Tibial nerve (tissue), 4 donors: ENCODE measurements around the gene CCDC15. TPM values are rescaled to one million over a fixed set of nuclear protein-coding genes. Genes with fewer than 3 reads are reported as not detected.

Source experiments
- DNase-seq, 2 donors: peaks; one replicate each; pipeline ENCODE4 v3.0.0-alpha.2; 2019; ENCODE audit warnings: low spot score in 2 of 2
- H3K27ac ChIP-seq, 4 donors: fragments of 200-600 bp; sonication (generic) in 3 of 4; one replicate each; pipeline ENCODE4 v1.5.1; 2017 to 2019; ENCODE audit warnings: mild to moderate bottlenecking in 1 of 4
- H3K27me3 ChIP-seq, 2 donors: fragments of 200-600 bp; sonication (generic) in 1 of 2; one replicate each; pipeline versions ENCODE4 v1.5.1 to v1.6.0; 2017 to 2019
- H3K36me3 ChIP-seq, 3 donors: fragments of 200-600 bp; sonication (generic); one replicate each; pipeline ENCODE4 v1.5.1; 2018 to 2019
- H3K4me1 ChIP-seq, 4 donors: fragments of 200-600 bp; sonication (generic) in 3 of 4; one replicate each; pipeline ENCODE4 v1.5.1; 2017 to 2019
- H3K4me3 ChIP-seq, 4 donors: fragments of 200-600 bp; sonication (generic) in 3 of 4; one replicate each; pipeline ENCODE4 v1.5.1; 2017 to 2019; ENCODE audit warnings: mild to moderate bottlenecking in 1 of 4, moderate library complexity in 1 of 4
- H3K9me3 ChIP-seq, 4 donors: fragments of 200-600 bp; sonication (generic) in 3 of 4; one replicate each; pipeline ENCODE4 v1.5.1; 2017 to 2019
- EP300 ChIP-seq, 2 donors: sonication (generic); formaldehyde crosslinking; IDR thresholded peaks; one replicate each; pipeline ENCODE4 v1.6.1; 2017; ENCODE audit warnings: antibody characterized with exemption in 2 of 2, mild to moderate bottlenecking in 1 of 2
- POLR2A ChIP-seq, 2 donors: fragments of 450-650 bp; IDR thresholded peaks; one replicate each; pipeline ENCODE4 v1.6.1; 2017; ENCODE audit warnings: antibody characterized with exemption in 2 of 2, mild to moderate bottlenecking in 2 of 2, moderate library complexity in 2 of 2
- WGBS, 2 donors: methylation state at CpG; one replicate each; pipeline ENCODE4 v1.1.5; 2018; 5-methylcytosine and 5-hydroxymethylcytosine counted together
- total RNA-seq, 4 donors: library from RNA; depleted of rRNA; stranded (reverse); fragments of >200 nt; gene quantifications; one replicate each; pipeline ENCODE4 v1.1.0, GENCODE V29; 2016
- TF ChIP-seq, protein P1 (sequence below), 5 experiments: fragments of 200-600 bp in 3 of 5; fragments of 450-650 bp in 2 of 5; sonication (generic) in 3 of 5; IDR thresholded peaks; one replicate each; pipeline ENCODE4 v1.5.1; 2016 to 2019; ENCODE audit warnings: antibody characterized with exemption in 5 of 5, mild to moderate bottlenecking in 3 of 5, moderate library complexity in 2 of 5

The CCDC15 gene
- total RNA-seq, 4 donors from 2014 or later, result 0.98 to 4.2 (median 2.6) TPM

DNA sequence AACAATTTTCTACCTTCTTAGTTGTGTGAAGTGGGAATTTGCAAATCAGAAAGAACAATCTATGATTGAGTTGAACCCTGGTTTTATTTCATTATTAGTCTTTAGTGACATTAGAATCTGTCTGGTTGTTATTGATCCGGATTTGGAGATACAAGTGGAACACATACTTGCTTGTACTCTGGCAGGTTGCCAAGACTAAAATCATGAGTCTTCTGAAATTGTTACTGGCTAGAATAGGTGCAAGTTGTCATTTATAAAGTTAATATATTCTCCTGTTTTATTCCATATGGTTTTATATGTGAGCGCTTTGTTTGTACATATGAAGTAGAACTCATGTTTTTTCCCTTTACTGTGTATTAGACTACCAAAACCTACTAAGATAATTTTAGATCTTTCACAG is 23.0 kb downstream of the CCDC15 start:
- Histone ChIP-seq H3K36me3 (peaks cover 0 to 21% (median 0%) of the 10 kb centered on the region in 3 donors), H3K27me3 (no peaks in the 10 kb centered on the region), H3K9me3 (peaks cover 0 to 17% (median 0%) of the 10 kb centered on the region in 4 donors), H3K4me3 (no peak overlapping the region), H3K4me1 (no peaks in the 10 kb centered on the region), H3K27ac (no peak overlapping the region)
- 81 to 86% methylated on average over 2 of the region's 2 CpGs for WGBS, 2 donors
- DNase-seq, result no peak
- TF ChIP-seq, protein P1, sequence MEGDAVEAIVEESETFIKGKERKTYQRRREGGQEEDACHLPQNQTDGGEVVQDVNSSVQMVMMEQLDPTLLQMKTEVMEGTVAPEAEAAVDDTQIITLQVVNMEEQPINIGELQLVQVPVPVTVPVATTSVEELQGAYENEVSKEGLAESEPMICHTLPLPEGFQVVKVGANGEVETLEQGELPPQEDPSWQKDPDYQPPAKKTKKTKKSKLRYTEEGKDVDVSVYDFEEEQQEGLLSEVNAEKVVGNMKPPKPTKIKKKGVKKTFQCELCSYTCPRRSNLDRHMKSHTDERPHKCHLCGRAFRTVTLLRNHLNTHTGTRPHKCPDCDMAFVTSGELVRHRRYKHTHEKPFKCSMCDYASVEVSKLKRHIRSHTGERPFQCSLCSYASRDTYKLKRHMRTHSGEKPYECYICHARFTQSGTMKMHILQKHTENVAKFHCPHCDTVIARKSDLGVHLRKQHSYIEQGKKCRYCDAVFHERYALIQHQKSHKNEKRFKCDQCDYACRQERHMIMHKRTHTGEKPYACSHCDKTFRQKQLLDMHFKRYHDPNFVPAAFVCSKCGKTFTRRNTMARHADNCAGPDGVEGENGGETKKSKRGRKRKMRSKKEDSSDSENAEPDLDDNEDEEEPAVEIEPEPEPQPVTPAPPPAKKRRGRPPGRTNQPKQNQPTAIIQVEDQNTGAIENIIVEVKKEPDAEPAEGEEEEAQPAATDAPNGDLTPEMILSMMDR (IDR thresholded peaks at IDR 0.05), result no peak
- no peak for TF ChIP-seq EP300 (IDR thresholded peaks at IDR 0.05)
- no peak for TF ChIP-seq POLR2A (IDR thresholded peaks at IDR 0.05)

DNA sequence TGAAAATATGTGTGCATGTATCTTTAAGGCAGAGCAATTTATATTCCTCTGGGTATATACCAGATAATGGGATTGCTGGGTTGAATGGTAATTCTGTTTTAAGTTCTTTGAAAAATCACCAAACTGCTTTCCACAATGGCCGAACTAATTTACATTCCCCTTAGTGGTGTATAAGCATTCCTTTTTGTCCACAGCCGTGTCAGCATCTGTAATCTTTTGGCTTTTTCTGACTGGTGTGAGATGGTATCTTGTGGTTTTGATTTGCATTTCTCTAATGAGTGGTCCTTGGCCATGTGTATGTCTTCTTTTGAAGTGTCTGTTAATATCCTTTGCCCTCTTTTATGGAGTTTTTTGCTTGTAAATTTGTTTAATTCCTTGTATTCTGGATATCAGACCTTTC is 24.3 kb downstream of the CCDC15 start:
- H3K9me3 ChIP-seq, result peaks cover 0 to 21% (median 0%) of the 10 kb centered on the region in 4 donors
- peaks cover 0 to 30% (median 0%) of the 10 kb centered on the region in 3 donors for H3K36me3 ChIP-seq
- H3K27me3 ChIP-seq, result no peaks in the 10 kb centered on the region
- DNase-seq, result no peak
- TF ChIP-seq EP300 (IDR thresholded peaks at IDR 0.05) (no peak), POLR2A (IDR thresholded peaks at IDR 0.05) (no peak)
- TF ChIP-seq, protein P1 (IDR thresholded peaks at IDR 0.05), result no peak
- H3K27ac ChIP-seq, result no peak overlapping the region
- no peak overlapping the region for H3K4me3 ChIP-seq
- H3K4me1 ChIP-seq, result no peaks in the 10 kb centered on the region
- WGBS, 2 donors, result 84 to 89% methylated on average over 2 of the region's 2 CpGs

DNA sequence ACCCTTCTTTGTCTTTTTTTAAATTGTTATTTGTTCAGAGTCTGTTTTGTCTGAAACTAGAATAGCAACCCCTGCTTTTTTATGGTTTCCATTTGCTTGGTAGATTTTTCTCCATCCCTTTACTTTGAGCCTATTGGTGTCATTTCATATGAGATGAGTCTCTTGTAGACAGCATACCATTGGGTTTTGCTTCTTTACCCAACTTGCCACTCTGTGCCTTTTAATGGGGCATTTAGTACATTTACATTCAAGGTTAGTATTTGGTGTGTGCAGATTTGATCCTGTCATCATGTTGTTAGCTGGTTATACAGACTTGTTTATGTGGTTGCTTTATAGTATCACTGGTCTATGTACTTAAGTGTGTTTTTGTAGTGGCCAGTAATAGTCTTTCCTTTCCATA is 28.0 kb downstream of the CCDC15 start:
- no peak for TF ChIP-seq POLR2A (IDR thresholded peaks at IDR 0.05)
- Histone ChIP-seq H3K27ac (no peak overlapping the region), H3K4me1 (no peaks in the 10 kb centered on the region), H3K27me3 (no peaks in the 10 kb centered on the region), H3K4me3 (no peak overlapping the region), H3K36me3 (peaks cover 0 to 43% (median 0%) of the 10 kb centered on the region in 3 donors), H3K9me3 (peaks cover 0 to 21% (median 0%) of the 10 kb centered on the region in 4 donors)
- DNase-seq, result no peak

DNA sequence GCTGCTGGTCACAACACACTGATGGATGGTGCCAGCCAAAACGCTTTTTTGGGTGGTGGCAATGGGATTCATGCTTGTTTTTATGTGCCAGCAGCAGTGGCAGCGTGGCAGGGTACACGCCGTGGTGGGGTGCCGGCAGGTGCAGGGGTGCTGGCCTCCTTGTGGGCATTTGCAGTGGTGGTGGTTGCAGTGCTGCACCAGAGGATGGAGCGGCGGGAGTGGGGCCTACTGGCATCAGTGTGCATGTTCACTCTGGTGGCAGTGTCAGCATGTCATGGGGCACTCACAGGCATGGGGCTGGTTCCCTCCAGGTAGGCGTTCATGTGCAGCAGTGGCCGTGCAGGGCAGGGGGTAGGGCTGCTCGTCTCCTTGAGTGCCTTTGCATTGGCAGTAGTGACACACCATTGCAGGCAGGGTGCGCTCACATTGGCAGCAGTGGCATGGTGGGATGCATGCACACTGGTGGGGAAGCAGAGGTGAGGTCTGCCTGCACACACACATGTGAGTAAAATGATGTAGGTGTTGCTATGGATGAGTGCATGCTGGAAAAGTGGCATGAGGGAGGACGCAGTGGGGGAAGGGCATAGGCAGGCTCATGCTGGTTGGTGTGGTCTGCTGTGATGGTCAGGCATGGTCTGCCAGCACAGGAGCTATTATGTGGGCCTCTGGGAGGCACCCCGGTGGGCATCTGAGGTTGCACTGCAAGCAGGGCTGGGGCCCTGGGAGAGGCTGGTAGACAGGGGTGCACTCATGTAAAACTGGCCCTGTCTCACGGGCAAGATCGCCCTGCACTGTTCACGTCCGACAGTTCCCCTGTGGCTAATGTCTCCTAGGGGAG is 29.9 kb downstream of the CCDC15 start:
- no peak for TF ChIP-seq EP300 (IDR thresholded peaks at IDR 0.05)
- TF ChIP-seq, protein P1 (IDR thresholded peaks at IDR 0.05), result no peak
- TF ChIP-seq POLR2A (IDR thresholded peaks at IDR 0.05), result no peak
- 94 to 95% methylated on average over 15 to 17 of the region's 17 CpGs for WGBS, 2 donors
- Histone ChIP-seq H3K27me3 (no peaks in the 10 kb centered on the region), H3K27ac (no peak overlapping the region), H3K4me3 (no peak overlapping the region), H3K9me3 (peaks cover 0 to 21% (median 0%) of the 10 kb centered on the region in 4 donors), H3K4me1 (no peaks in the 10 kb centered on the region), H3K36me3 (peaks cover 0 to 52% (median 0%) of the 10 kb centered on the region in 3 donors)
- DNase-seq, result no peak

DNA sequence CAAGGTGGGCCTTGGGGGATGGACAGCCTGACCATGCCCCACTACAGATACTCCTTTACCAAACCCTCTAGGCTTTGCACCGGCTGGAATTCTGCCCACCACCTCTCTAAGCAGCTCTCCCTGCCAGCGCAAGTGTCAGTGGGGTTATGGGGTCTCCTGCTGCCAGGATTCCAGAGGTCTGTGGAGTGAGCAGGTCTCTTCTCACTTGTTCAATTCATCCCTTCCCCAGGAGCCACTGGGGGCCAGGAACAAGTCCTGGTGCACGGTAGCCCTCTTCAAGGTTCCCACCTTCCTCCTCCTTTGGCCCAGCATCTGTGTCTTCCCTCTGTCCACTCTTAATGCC is 30.5 kb downstream of the CCDC15 start:
- WGBS, 2 donors, result 96% methylated on average over 3 of the region's 3 CpGs
- no peak overlapping the region for H3K4me3 ChIP-seq
- H3K4me1 ChIP-seq, result no peaks in the 10 kb centered on the region

More for the DNA sequence above, 30.5 kb downstream of the CCDC15 start:
- H3K9me3 ChIP-seq, result peaks cover 0 to 16% (median 0%) of the 10 kb centered on the region in 4 donors
- no peak overlapping the region for H3K27ac ChIP-seq
- TF ChIP-seq POLR2A (IDR thresholded peaks at IDR 0.05), result no peak
- TF ChIP-seq EP300 (IDR thresholded peaks at IDR 0.05), result no peak
- TF ChIP-seq, protein P1 (IDR thresholded peaks at IDR 0.05), result no peak
- DNase-seq, result no peak
- H3K36me3 ChIP-seq, result peaks cover 0 to 46% (median 0%) of the 10 kb centered on the region in 3 donors
- H3K27me3 ChIP-seq, result no peaks in the 10 kb centered on the region
